ENCODE measurements around the gene MUC13. TPM values are rescaled to one million over a fixed set of nuclear protein-coding genes. Genes with fewer than 3 reads are reported as not detected.

The MUC13 gene
- total and polyA plus RNA-seq, 7 experiments from 2014 or later = not detected

GRCh38 chr3:124935794-124936542 is 1.4 kb upstream of the MUC13 start:
- H3K27me3 ChIP-seq (ENCODE audit: control insufficient read depth in 2 of 2, insufficient read depth in 2 of 2, low read length in 2 of 2) = no peaks in the 10 kb centered on the region
- ChIA-PET CTCF (interaction anchor here (1.1 kb wide), 1 partner anchor 9 kb away, joined by 3 read pairs; no protein-coding TSS in a partner anchor), POLR2A (no interaction called here)
- no peaks in the 10 kb centered on the region for H3K36me3 ChIP-seq (ENCODE audit: control insufficient read depth in 2 of 3, insufficient read depth in 3 of 3, low read length in 3 of 3)
- no peak overlapping the region for H3K27ac ChIP-seq (ENCODE audit: low read depth, low read length)
- H3K36me3 Mint-ChIP-seq = no peaks in the 10 kb centered on the region
- H3K9me3 ChIP-seq (ENCODE audit: control insufficient read depth in 2 of 3, low read length in 3 of 3) = no peaks in the 10 kb centered on the region
- intact Hi-C loops (cut with micrococcal nuclease) = no loop called here
- no peak overlapping the region for H3K4me3 Mint-ChIP-seq
- H3K4me3 ChIP-seq (ENCODE audit: low read length) = no peak overlapping the region
- no peaks in the 10 kb centered on the region for H3K4me1 ChIP-seq (ENCODE audit: control insufficient read depth in 2 of 2, insufficient read depth in 2 of 2, low read length in 2 of 2)
- ATAC-seq = no peak
- peaks cover 0 to 51% (median 14%) of the 10 kb centered on the region in 5 donors for H3K27me3 Mint-ChIP-seq
- H3K9me3 Mint-ChIP-seq = peaks cover 0 to 3% (median 0%) of the 10 kb centered on the region in 11 donors
- no peak for DNase-seq
- no peak overlapping the region for H3K27ac Mint-ChIP-seq
- peaks cover 0 to 2% (median 0%) of the 10 kb centered on the region in 7 donors for H3K4me1 Mint-ChIP-seq

GRCh38 chr3:124935264-124935663 is 713 bp upstream of the MUC13 start:
- Mint-ChIP-seq H3K36me3 (no peaks in the 10 kb centered on the region), H3K27ac (no peak overlapping the region), H3K4me3 (no peak overlapping the region), H3K4me1 (peaks cover 0 to 2% (median 0%) of the 10 kb centered on the region in 7 donors), H3K27me3 (peaks cover 0 to 51% (median 14%) of the 10 kb centered on the region in 5 donors), H3K9me3 (peaks cover 0 to 3% (median 0%) of the 10 kb centered on the region in 11 donors)
- Histone ChIP-seq H3K27ac (ENCODE audit: low read depth, low read length) (no peak overlapping the region), H3K4me1 (ENCODE audit: control insufficient read depth in 2 of 2, insufficient read depth in 2 of 2, low read length in 2 of 2) (no peaks in the 10 kb centered on the region), H3K9me3 (ENCODE audit: control insufficient read depth in 2 of 3, low read length in 3 of 3) (no peaks in the 10 kb centered on the region), H3K27me3 (ENCODE audit: control insufficient read depth in 2 of 2, insufficient read depth in 2 of 2, low read length in 2 of 2) (no peaks in the 10 kb centered on the region), H3K4me3 (ENCODE audit: low read length) (no peak overlapping the region), H3K36me3 (ENCODE audit: control insufficient read depth in 2 of 3, insufficient read depth in 3 of 3, low read length in 3 of 3) (no peaks in the 10 kb centered on the region)
- POLR2A ChIA-PET = no interaction called here
- intact Hi-C loops (cut with micrococcal nuclease) = no loop called here
- ATAC-seq (no peak), DNase-seq (no peak)
- CTCF ChIA-PET = interaction anchor here (1.1 to 1.4 kb wide), 2 partner anchors 9 to 11 kb away, joined by 3 read pairs; no protein-coding TSS in a partner anchor

GRCh38 chr3:124928333-124929202 is 6.0 kb downstream of the MUC13 start:
- ATAC-seq = peak; percentile 79
- Histone ChIP-seq H3K9me3 (ENCODE audit: control insufficient read depth in 2 of 3, low read length in 3 of 3) (no peaks in the 10 kb centered on the region), H3K4me1 (ENCODE audit: control insufficient read depth in 2 of 2, insufficient read depth in 2 of 2, low read length in 2 of 2) (no peaks in the 10 kb centered on the region), H3K36me3 (ENCODE audit: control insufficient read depth in 2 of 3, insufficient read depth in 3 of 3, low read length in 3 of 3) (no peaks in the 10 kb centered on the region), H3K27me3 (ENCODE audit: control insufficient read depth in 2 of 2, insufficient read depth in 2 of 2, low read length in 2 of 2) (no peaks in the 10 kb centered on the region), H3K27ac (ENCODE audit: low read depth, low read length) (no peak overlapping the region), H3K4me3 (ENCODE audit: low read length) (no peak overlapping the region)
- CTCF ChIA-PET = interaction anchor here (0.6 to 1.6 kb wide), 3 partner anchors 13 to 563 kb away, joined by 3 to 6 read pairs (median 3); no protein-coding TSS in a partner anchor
- H3K4me1 Mint-ChIP-seq = peaks cover 0 to 8% (median 0%) of the 10 kb centered on the region in 7 donors
- H3K36me3 Mint-ChIP-seq = no peaks in the 10 kb centered on the region
- H3K27ac Mint-ChIP-seq = peak overlapping the region in 2 of 9 donors; percentile 18 to 49
- intact Hi-C loops (cut with micrococcal nuclease) = loop anchor here (1.0 to 10.0 kb wide), 8 partner anchors 67 to 657 kb away; partner anchors contain the start of gene HEG1 (in 1 of the 2)
- DNase-seq = peak; percentile 19 to 61 (median 37)
- H3K9me3 Mint-ChIP-seq = no peaks in the 10 kb centered on the region
- H3K27me3 Mint-ChIP-seq = peaks cover 0 to 57% (median 11%) of the 10 kb centered on the region in 5 donors
- POLR2A ChIA-PET = no interaction called here
- H3K4me3 Mint-ChIP-seq = no peak overlapping the region

- no peak overlapping the region for H3K27ac ChIP-seq (ENCODE audit: low read depth, low read length)
- ATAC-seq (no peak), DNase-seq (no peak)
- POLR2A ChIA-PET = no interaction called here
- H3K27me3 Mint-ChIP-seq = peaks cover 0 to 58% (median 11%) of the 10 kb centered on the region in 5 donors
- H3K4me3 ChIP-seq (ENCODE audit: low read length) = no peak overlapping the region
- H3K27ac Mint-ChIP-seq = no peak overlapping the region
- H3K36me3 ChIP-seq (ENCODE audit: control insufficient read depth in 2 of 3, insufficient read depth in 3 of 3, low read length in 3 of 3) = no peaks in the 10 kb centered on the region
- no peaks in the 10 kb centered on the region for H3K9me3 ChIP-seq (ENCODE audit: control insufficient read depth in 2 of 3, low read length in 3 of 3)
- H3K9me3 Mint-ChIP-seq = no peaks in the 10 kb centered on the region
- peaks cover 0 to 7% (median 0%) of the 10 kb centered on the region in 7 donors for H3K4me1 Mint-ChIP-seq
- H3K27me3 ChIP-seq (ENCODE audit: control insufficient read depth in 2 of 2, insufficient read depth in 2 of 2, low read length in 2 of 2) = no peaks in the 10 kb centered on the region
- H3K4me3 Mint-ChIP-seq = no peak overlapping the region
- intact Hi-C loops (cut with micrococcal nuclease) = loop anchor here (1.0 to 10.0 kb wide), 7 partner anchors 68 to 658 kb away; partner anchors contain the start of gene HEG1 (in 1 of the 2)
- no peaks in the 10 kb centered on the region for H3K36me3 Mint-ChIP-seq
- no peaks in the 10 kb centered on the region for H3K4me1 ChIP-seq (ENCODE audit: control insufficient read depth in 2 of 2, insufficient read depth in 2 of 2, low read length in 2 of 2)
- CTCF ChIA-PET = interaction anchor here (0.6 to 1.6 kb wide), 3 partner anchors 12 to 513 kb away, joined by 3 to 6 read pairs (median 4); no protein-coding TSS in a partner anchor
Measured at GRCh38 chr3:124927574-124928045, 6.9 kb downstream of the MUC13 start.

- Histone ChIP-seq H3K4me1 (ENCODE audit: control insufficient read depth in 2 of 2, insufficient read depth in 2 of 2, low read length in 2 of 2) (no peaks in the 10 kb centered on the region), H3K9me3 (ENCODE audit: control insufficient read depth in 2 of 3, low read length in 3 of 3) (no peaks in the 10 kb centered on the region), H3K36me3 (ENCODE audit: control insufficient read depth in 2 of 3, insufficient read depth in 3 of 3, low read length in 3 of 3) (no peaks in the 10 kb centered on the region), H3K27ac (ENCODE audit: low read depth, low read length) (no peak overlapping the region), H3K4me3 (ENCODE audit: low read length) (no peak overlapping the region), H3K27me3 (ENCODE audit: control insufficient read depth in 2 of 2, insufficient read depth in 2 of 2, low read length in 2 of 2) (no peaks in the 10 kb centered on the region)
- Mint-ChIP-seq H3K27ac (peak overlapping the region in 1 of 9 donors; percentile 17), H3K9me3 (no peaks in the 10 kb centered on the region), H3K27me3 (peaks cover 0 to 60% (median 8%) of the 10 kb centered on the region in 5 donors), H3K4me3 (no peak overlapping the region), H3K36me3 (no peaks in the 10 kb centered on the region), H3K4me1 (peaks cover 0 to 7% (median 0%) of the 10 kb centered on the region in 7 donors)
- ATAC-seq (peak; percentile 41), DNase-seq (no peak)
- ChIA-PET CTCF (interaction anchor here (0.7 to 1.6 kb wide), 3 partner anchors 9 to 514 kb away, joined by 3 to 6 read pairs (median 3); no protein-coding TSS in a partner anchor), POLR2A (no interaction called here)
- intact Hi-C loops (cut with micrococcal nuclease) = loop anchor here in 1 of 2 donors (10.0 kb wide), 1 partner anchor 128 kb away; the partner anchor contains the start of gene HEG1
Measured at GRCh38 chr3:124926426-124927101, 8.0 kb downstream of the MUC13 start.

GRCh38 chr3:124924741-124925140 is 9.8 kb downstream of the MUC13 start:
- ATAC-seq (no peak), DNase-seq (no peak)
- ChIA-PET CTCF (interaction anchor here (0.6 to 0.8 kb wide), 2 partner anchors 10 to 541 kb away, joined by 3 to 4 read pairs; partner anchors contain the start of gene MUC13), POLR2A (no interaction called here)
- Histone ChIP-seq H3K36me3 (ENCODE audit: control insufficient read depth in 2 of 3, insufficient read depth in 3 of 3, low read length in 3 of 3) (no peaks in the 10 kb centered on the region), H3K4me1 (ENCODE audit: control insufficient read depth in 2 of 2, insufficient read depth in 2 of 2, low read length in 2 of 2) (no peaks in the 10 kb centered on the region), H3K27me3 (ENCODE audit: control insufficient read depth in 2 of 2, insufficient read depth in 2 of 2, low read length in 2 of 2) (no peaks in the 10 kb centered on the region), H3K9me3 (ENCODE audit: control insufficient read depth in 2 of 3, low read length in 3 of 3) (no peaks in the 10 kb centered on the region), H3K4me3 (ENCODE audit: low read length) (no peak overlapping the region), H3K27ac (ENCODE audit: low read depth, low read length) (no peak overlapping the region)
- intact Hi-C loops (cut with micrococcal nuclease) = loop anchor here in 1 of 2 donors (10.0 kb wide), 1 partner anchor 130 kb away; the partner anchor contains the start of gene HEG1
- H3K27ac Mint-ChIP-seq = no peak overlapping the region
- no peaks in the 10 kb centered on the region for H3K36me3 Mint-ChIP-seq
- no peak overlapping the region for H3K4me3 Mint-ChIP-seq
- H3K27me3 Mint-ChIP-seq = peaks cover 0 to 64% (median 8%) of the 10 kb centered on the region in 5 donors
- no peaks in the 10 kb centered on the region for H3K9me3 Mint-ChIP-seq
- H3K4me1 Mint-ChIP-seq = peaks cover 0 to 7% (median 0%) of the 10 kb centered on the region in 7 donors
